Measurements from ENCODE around the gene CPSF4.

Gene CPSF4

GRCh38 chr7:99438573-99439480 is at the start of gene CPSF4, which contains the start of gene PTCD1 (continued):
- no peak for TF ChIP-seq TSHZ1 (tag by site-specific recombination; IDR thresholded peaks at IDR 0.05; ENCODE audit: borderline replicate concordance)
- no peak for TF ChIP-seq SCRT2 (tag by site-specific recombination; IDR thresholded peaks at IDR 0.05)
- peak; percentile 62 for TF ChIP-seq YY1 (tag by site-specific recombination; IDR thresholded peaks at IDR 0.05)
- no peak for TF ChIP-seq TCF7L2 (IDR thresholded peaks at IDR 0.05; ENCODE audit: borderline replicate concordance, low read depth, low read length)
- TF ChIP-seq ZSCAN4 (tag by site-specific recombination; IDR thresholded peaks at IDR 0.05) = no peak
- TF ChIP-seq ZNF624 (tag by site-specific recombination; IDR thresholded peaks at IDR 0.05) = no peak
- TF ChIP-seq ZNF174 (tag by site-specific recombination; IDR thresholded peaks at IDR 0.05) = no peak
- TF ChIP-seq, protein P1, sequence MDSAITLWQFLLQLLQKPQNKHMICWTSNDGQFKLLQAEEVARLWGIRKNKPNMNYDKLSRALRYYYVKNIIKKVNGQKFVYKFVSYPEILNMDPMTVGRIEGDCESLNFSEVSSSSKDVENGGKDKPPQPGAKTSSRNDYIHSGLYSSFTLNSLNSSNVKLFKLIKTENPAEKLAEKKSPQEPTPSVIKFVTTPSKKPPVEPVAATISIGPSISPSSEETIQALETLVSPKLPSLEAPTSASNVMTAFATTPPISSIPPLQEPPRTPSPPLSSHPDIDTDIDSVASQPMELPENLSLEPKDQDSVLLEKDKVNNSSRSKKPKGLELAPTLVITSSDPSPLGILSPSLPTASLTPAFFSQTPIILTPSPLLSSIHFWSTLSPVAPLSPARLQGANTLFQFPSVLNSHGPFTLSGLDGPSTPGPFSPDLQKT (IDR thresholded peaks at IDR 0.05; ENCODE audit: borderline replicate concordance, low read depth, low read length) = no peak
- TF ChIP-seq ZNF302 (tag by site-specific recombination; IDR thresholded peaks at IDR 0.05; ENCODE audit: low read depth) = no peak
- TF ChIP-seq ZNF600 (tag by site-specific recombination; IDR thresholded peaks at IDR 0.05) = 0 out of 2 replicates have a peak, but pooled peaks have one; percentile 7
- TF ChIP-seq ZNF48 (tag by site-specific recombination; IDR thresholded peaks at IDR 0.05) = no peak
- peak; percentile 73; the same call in 1 of the 2 replicates for TF ChIP-seq KLF10 (tag by site-specific recombination; IDR thresholded peaks at IDR 0.05)
- TF ChIP-seq GFI1B (tag by site-specific recombination; IDR thresholded peaks at IDR 0.05) = no peak
- TF ChIP-seq PRDM10 (tag by site-specific recombination; IDR thresholded peaks at IDR 0.05) = peak; percentile 74
- no peak for TF ChIP-seq ZNF23 (tag by site-specific recombination; IDR thresholded peaks at IDR 0.05; ENCODE audit: borderline replicate concordance)
- no peak for TF ChIP-seq ZNF248 (tag by site-specific recombination; IDR thresholded peaks at IDR 0.05)
- 0 out of 2 replicates have a peak, but pooled peaks have one; percentile 76 for TF ChIP-seq HOXC10 (CRISPR knock-in tag; IDR thresholded peaks at IDR 0.05)
- no peak for TF ChIP-seq KLF8 (tag by site-specific recombination; IDR thresholded peaks at IDR 0.05)
- TF ChIP-seq, protein P2, sequence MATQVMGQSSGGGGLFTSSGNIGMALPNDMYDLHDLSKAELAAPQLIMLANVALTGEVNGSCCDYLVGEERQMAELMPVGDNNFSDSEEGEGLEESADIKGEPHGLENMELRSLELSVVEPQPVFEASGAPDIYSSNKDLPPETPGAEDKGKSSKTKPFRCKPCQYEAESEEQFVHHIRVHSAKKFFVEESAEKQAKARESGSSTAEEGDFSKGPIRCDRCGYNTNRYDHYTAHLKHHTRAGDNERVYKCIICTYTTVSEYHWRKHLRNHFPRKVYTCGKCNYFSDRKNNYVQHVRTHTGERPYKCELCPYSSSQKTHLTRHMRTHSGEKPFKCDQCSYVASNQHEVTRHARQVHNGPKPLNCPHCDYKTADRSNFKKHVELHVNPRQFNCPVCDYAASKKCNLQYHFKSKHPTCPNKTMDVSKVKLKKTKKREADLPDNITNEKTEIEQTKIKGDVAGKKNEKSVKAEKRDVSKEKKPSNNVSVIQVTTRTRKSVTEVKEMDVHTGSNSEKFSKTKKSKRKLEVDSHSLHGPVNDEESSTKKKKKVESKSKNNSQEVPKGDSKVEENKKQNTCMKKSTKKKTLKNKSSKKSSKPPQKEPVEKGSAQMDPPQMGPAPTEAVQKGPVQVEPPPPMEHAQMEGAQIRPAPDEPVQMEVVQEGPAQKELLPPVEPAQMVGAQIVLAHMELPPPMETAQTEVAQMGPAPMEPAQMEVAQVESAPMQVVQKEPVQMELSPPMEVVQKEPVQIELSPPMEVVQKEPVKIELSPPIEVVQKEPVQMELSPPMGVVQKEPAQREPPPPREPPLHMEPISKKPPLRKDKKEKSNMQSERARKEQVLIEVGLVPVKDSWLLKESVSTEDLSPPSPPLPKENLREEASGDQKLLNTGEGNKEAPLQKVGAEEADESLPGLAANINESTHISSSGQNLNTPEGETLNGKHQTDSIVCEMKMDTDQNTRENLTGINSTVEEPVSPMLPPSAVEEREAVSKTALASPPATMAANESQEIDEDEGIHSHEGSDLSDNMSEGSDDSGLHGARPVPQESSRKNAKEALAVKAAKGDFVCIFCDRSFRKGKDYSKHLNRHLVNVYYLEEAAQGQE (tag by site-specific recombination; IDR thresholded peaks at IDR 0.05) = 0 out of 2 replicates have a peak, but pooled peaks have one; percentile 23
- TF ChIP-seq, protein P3, sequence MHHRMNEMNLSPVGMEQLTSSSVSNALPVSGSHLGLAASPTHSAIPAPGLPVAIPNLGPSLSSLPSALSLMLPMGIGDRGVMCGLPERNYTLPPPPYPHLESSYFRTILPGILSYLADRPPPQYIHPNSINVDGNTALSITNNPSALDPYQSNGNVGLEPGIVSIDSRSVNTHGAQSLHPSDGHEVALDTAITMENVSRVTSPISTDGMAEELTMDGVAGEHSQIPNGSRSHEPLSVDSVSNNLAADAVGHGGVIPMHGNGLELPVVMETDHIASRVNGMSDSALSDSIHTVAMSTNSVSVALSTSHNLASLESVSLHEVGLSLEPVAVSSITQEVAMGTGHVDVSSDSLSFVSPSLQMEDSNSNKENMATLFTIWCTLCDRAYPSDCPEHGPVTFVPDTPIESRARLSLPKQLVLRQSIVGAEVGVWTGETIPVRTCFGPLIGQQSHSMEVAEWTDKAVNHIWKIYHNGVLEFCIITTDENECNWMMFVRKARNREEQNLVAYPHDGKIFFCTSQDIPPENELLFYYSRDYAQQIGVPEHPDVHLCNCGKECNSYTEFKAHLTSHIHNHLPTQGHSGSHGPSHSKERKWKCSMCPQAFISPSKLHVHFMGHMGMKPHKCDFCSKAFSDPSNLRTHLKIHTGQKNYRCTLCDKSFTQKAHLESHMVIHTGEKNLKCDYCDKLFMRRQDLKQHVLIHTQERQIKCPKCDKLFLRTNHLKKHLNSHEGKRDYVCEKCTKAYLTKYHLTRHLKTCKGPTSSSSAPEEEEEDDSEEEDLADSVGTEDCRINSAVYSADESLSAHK (tag by site-specific recombination; IDR thresholded peaks at IDR 0.05) = 0 out of 2 replicates have a peak, but pooled peaks have one; percentile 25
